ENCODE results near the gene EHF. TPM values are rescaled to one million over a fixed set of nuclear protein-coding genes. Genes with fewer than 3 reads are reported as not detected.
"Not testable (repeated sequence)": the region's sequence is repeated elsewhere in the genome, so short reads cannot be mapped to it uniquely, and the experiment has no call there.

The EHF gene
- total RNA-seq, 1 donor from 2014 or later: 43.7 TPM

DNA sequence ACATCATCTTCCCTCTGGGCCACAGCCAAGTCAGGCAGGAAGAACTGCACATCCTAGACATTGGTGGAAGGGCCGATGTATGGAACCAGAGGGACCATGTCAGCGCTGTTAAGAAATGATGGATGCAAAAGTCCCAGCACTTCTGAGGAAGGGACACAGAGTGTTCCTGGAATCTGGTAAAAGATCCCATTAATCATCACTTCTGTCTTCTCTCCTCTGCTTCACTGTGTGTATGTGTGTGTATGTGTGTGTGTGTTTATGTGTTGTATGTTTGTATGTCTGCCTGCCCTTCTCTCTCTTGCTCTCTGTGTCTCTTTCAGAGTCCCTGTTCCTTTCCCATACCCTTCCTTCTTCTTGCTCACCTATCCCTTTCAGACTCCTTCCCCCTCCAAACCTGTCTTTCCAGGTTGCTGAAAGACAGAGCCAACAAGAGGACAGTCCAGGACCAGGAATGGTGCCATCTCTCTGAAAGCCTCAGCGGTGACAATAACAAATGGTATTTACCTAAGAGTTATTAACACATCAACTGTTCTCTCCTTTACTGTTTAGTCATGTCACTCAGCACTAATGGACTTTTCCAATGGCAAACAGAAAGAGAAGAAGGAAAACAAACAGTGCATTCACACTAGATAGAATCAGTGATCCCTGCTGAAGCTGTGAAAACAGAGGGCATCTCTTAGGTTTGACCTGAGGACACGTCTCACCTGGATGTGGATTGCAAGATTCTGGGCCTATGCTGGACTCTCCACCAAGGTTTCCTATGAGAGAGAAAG, 47.1 kb downstream of the EHF start:
- DNase-seq (ENCODE audit: low read depth): no peak

DNA sequence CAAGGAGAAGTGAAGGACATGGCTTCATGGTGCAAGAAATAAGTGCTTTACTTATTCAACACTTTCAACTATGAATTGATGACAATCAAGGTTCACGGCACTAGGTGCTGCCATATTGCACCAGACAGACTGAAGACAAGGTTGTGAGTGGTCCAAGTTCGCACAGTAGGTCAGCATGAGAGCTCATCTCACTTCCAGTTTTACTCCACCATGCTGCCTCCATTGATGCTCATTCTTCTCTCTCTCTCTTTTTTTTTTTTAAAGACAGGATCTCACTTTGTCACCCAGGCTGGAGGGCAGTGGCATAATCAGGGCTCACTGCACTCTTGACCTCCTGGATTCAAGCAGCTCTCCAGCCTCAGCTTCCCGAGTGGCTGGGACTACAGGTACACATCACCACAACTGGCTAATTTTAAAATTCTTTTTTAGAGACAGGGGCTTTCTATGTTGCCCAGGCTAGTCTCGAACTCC, 47.7 kb downstream of the EHF start:
- no peak for DNase-seq (ENCODE audit: low read depth)

DNA sequence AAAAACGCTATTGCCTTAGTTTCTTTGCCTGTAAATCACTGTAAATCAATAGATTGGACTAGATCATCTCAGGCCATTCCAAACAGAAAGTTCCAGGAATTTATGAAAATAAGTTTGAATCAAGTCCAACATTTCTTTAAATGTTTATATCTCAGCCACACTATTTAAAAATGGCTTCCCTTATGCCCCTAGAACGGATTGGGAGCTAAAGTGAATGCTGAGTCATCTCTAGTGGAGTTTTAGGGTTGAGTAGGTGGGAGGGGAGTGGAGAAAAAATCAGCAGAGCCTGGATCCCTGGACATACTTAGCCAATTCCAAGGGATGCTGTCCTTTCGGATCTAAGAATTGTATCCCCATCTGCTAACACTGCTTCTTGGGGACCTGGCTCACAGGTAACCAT, 48.6 kb downstream of the EHF start:
- no peak for DNase-seq (ENCODE audit: low read depth)

DNA sequence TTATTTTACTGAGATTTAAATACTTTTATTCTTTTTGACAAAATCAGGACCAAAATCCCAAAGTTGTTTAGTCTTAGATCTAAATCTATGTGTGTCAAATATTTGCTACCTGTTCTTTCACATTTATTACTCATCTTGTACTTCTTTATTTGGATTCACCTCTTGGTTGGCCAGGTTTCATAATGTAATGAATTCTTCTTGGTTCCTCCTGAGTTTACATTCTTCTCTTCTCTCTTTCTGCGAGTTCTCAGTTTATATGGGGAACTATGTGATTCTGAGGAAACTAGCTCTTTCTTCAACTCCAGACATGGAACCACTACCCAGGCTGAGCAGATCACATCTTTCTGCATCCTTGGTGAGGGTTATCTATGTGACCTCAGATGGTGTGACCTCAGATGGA, 50.2 kb downstream of the EHF start:
- DNase-seq (ENCODE audit: low read depth): no peak

DNA sequence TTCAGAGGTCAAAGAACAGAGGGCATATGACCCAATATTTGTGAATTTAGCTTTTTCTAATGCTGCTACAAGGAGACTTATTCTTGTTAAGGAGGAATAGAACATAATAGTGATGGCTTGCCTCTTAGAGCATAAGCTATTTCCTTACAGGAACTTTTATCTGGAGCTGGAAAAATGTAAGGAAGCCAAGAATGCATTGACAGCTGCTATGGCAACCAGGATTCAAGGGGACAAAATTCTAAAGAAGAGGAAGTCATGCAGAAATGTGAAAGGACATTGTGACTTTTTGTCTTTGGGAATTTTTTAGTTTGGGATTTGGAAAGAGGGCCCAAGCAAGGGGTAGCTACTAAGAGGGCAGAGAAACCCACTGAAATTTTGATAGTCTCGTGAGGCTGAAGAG, 51.1 kb downstream of the EHF start:
- DNase-seq (ENCODE audit: low read depth): no peak

DNA sequence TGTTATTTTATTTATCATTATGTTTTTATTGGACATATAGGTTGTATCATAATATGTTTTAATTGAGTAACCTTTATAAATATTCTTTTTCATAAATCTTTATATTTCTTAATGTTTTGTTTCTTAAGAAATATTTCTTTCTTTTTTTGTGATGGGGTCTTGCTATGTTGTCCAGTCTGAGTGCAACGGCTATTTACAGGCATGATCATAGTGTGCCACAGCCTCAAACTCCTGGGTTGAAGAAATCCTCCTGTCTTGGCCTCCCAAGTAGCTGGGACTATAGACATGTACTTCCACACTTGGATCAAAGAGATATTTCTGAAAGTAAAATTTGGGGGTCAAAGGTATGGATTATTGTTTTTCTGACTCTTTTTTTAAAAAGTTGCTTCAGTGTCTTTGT, 53.1 kb downstream of the EHF start:
- DNase-seq (ENCODE audit: low read depth): no peak

DNA sequence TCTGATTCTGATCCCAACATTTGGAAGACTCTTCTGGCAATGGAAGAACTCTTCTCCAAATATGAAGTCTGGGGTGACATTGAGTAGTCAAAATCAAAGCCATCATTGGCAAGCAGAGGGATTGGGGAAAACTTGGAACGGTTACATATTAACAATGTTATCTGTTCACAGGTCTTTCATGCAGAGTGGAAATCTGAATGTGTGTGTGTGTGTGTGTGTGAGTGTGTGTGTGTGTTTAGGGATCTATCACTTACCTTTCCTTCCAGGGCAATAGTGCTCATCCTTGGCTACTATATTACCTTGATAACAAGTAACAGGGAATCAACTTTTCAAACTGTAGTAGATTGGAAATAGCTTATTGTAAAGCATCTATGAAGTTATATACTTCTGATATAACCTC, 55.3 kb downstream of the EHF start:
- DNase-seq (ENCODE audit: low read depth): no peak

DNA sequence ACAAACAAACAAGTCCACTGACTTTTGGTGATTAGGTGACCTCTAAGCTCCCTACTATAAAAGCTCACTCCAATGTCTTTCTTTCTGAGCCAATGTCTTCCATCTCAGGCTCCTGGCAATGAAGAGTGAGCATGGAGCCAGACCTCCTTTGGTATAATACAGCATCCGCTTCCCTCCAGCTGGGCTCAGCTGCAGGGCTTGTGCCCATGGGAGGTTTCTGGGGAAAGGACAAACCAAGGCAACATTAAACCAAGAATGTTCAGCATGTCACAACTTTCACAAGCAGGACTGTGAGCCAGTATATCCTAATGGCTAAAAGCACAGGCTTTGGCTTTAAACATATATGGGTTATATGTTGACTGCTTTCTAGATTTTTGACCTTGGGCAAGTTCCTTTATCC, 58.8 kb downstream of the EHF start:
- DNase-seq (ENCODE audit: low read depth): no peak

DNA sequence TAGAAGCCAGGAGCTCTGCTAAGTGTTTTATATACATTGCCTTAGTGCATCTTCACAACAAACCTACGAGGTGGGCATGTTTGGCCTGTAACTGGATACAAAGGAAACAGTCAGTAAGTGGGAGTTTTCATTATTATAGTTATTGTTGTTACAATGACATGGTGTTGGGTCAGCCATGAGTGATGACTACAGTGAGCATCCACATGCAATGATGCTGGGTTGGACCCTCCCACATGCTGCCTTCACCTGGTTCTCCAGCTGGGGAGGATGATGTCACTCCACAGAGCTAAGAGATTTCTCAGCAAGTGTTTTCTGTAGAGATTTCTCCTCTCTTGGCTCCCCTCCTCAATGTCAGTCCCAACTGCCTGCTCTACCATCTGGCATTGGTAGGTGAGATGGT, 59.3 kb downstream of the EHF start:
- DNase-seq (ENCODE audit: low read depth): peak; percentile 19

DNA sequence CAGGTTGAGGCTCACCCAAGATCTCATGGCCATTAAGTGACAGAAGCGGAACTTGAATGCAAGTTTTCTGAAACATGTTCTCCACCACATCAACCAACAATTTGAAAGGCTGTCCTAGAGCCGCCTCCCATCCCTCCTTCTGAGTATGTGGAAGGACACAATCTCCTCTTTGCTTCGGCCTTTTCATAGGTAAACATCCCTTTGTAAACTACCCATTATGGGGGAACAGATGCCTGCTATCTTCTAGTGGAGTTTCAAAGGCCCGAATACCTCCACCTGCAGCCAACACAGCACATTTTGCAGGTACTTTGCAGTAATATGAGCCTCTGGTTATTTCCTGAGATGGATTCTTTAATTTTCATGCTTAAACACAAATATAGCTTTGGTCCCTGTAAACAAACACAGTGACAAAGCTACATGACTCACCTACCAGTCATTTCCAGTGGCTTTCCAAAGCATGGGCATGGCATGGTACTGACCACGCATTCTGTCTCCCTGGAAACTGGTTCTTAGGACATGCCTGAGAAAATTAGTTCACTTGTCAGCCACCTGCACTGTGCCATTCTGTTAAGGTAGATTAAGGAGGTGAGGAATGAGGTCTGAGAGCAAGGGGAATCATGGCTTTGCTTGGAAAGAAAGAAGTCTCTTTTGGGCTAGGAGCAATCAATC, 60.2 kb downstream of the EHF start:
- DNase-seq (ENCODE audit: low read depth): peak; percentile 97

DNA sequence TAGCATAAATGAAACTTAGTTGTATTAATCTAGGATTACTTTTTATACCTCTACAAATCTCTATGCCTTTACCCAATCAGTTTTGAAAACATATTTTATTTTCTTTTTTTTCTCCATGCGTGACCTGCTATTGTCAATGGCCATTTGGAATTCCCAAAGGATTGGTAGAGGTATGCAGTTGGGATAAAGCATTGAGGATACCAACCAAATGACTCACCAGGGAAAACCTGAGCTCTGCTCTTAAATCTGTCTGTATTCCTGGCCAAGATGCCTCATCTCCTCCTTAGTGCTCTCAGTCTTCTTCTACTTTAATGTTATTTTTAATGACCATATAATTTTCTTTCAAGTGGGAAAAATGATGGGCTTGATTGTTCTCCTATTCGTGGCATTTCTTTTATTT, 61.9 kb downstream of the EHF start:
- DNase-seq (ENCODE audit: low read depth): peak; percentile 90

DNA sequence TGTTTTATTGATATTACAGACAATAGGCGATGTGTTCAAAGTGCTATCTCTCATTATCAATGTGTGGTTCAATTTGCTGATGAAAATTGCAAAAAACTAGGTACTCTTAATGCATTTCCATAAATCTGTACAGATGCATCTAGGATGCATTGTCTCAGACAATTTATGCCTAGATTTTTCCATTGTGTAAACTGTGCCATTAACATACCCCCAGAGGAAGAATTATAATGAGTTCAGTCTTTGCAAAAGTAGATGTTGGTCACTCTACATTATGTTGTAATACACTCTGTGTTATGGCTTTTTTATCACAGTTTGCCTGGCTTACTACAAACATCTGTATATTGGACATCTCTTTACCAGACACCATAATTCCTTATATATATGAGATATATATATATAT, 62.5 kb downstream of the EHF start:
- DNase-seq (ENCODE audit: low read depth): peak; percentile 41

DNA sequence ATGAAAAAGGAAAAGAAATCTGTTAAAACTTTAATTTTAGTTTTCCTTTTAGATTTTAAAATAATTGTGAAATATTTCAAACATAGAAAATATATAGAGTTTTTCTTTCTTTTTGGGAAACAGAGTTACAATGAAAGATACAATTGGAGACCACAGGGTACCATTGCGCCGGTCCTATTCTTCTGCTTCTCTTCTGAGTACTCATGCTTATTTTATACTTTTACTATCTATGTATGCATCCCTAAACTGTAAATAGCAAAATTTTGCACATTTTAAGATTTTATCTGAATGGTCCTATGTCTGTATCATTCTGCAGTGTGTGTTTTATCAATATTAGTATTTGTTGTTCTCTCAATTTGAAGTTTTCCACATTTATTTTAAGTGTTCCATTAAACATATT, 65.0 kb downstream of the EHF start:
- DNase-seq (ENCODE audit: low read depth): no peak

DNA sequence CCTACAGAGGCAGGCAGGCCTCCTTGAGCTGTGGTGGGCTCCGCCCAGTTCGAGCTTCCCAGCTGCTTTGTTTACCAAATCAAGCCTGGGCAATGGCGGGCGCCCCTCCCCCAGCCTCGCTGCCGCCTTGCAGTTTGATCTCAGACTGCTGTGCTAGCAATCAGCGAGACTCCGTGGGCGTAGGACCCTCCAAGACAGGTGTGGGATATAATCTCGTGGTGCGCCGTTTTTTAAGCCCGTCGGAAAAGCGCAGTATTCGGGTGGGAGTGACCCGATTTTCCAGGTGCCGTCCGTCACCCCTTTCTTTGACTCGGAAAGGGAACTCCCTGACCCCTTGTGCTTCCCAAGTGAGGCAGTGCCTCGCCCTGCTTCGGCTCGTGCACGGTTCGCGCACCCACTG, 71.4 kb downstream of the EHF start:
- not testable (repeated sequence) for DNase-seq (ENCODE audit: low read depth)

DNA sequence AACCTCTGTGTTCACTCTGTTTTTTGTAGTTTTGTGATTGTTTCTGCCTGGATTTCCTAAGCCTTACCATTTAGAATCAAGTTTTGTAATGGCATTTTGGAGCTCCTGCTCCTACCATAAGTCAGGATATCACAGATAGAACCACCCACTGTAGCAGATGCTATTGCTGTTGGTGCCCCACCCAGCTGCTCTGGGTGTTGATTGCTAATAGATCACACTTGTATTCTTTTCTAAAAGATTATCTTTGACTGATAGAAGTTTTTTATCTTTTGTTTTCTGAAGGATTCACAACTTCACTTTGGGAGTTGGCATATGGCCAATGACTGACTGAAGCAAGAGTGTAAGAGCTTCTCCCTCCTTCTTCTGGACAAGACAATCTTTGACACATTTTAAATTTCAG, 76.0 kb downstream of the EHF start:
- no peak for DNase-seq (ENCODE audit: low read depth)

DNA sequence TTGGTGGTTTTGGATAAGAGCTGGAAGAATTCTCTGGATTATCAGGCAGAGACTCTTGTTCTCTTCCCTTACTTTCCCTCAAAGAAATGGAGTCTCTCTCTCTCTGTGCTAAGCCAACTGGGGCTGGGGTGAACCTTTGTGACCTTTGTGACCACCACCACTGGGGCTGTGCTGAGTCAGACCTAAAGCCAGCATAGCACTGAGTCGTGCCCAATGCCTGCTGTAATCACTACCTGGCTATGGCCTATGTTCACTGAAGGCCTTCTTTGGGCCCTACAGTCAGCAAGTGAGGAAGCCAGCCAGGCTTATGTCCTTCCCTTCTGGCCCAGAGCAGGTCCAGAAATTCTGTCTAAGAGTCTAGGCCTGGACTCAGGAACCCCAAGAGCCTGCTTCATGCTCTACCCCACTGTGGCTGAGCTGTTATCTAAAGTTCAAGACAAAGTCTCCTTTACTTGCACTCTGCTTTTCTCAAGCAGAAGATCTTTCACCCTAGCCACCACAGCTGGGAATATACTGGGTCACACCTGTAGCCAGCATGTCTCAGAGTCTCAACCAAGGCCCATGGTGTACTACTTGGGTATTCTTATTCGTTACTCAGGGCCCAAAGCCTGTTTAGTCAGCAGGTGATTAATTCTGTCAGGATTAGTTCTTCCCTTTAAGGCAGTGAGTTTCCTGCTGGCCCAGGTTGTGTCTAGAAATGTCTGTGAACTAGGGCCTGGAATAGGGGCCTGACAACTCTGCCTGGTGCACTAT, 86.0 kb downstream of the EHF start:
- no peak for DNase-seq (ENCODE audit: low read depth)

DNA sequence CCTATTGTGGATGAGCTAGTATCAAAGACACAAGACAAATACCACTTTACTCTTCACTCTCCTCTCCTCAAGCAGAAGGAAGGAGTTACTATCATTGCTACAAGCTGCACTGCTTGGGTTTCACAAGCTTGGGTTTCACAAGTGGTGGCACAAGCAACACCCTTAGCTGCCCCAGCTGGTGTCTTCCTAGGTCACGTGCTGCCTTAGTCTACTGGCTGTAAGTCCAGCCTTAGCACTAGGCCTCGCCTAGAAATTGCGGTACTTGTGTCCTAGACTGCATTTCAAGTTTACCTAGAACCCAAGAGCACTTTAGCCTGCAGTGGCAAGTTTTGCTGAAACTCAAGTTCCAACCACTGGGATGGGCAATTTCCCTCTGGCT, 86.6 kb downstream of the EHF start:
- no peak for DNase-seq (ENCODE audit: low read depth)

Other genes starting within 250 kb of the EHF start
- gene CAT, start 182.2 kb upstream of the EHF start, total RNA-seq: 93.1 and 343 TPM in 2 replicates
- 0.35 TPM in 1 of 2 replicates, not detected in the other for gene ELF5, start 107.3 kb upstream of the EHF start, total RNA-seq